ENCODE results near the gene PLEKHF1. TPM values are rescaled to one million over a fixed set of nuclear protein-coding genes. Genes with fewer than 3 reads are reported as not detected.

PLEKHF1 gene
- polyA plus RNA-seq, 3 donors = 0.11 to 0.29 (median 0.26) TPM

- intact Hi-C loops (cut with micrococcal nuclease) = no loop called here
- H3K4me1 ChIP-seq (ENCODE audit: control insufficient read depth in 1 of 2, insufficient read depth in 2 of 2, low read length in 2 of 2) = no peaks in the 10 kb centered on the region
- peaks cover 0 to 2% (median 0%) of the 10 kb centered on the region in 7 donors for H3K9me3 Mint-ChIP-seq
- no peak overlapping the region for H3K4me2 ChIP-seq (replicated peaks; ENCODE audit: extremely low read depth, low read length, poor library complexity, severe bottlenecking)
- no peak overlapping the region for H3K4me3 Mint-ChIP-seq
- H3K4me1 Mint-ChIP-seq = no peaks in the 10 kb centered on the region
- no peak for DNase-seq
- H3K36me3 ChIP-seq (replicated peaks in 1 of 2; ENCODE audit: control insufficient read depth in 1 of 2, insufficient read depth in 2 of 2, low read length in 2 of 2) = no peaks in the 10 kb centered on the region
- WGBS (ENCODE audit: insufficient coverage) = 97% methylated on average over 6 of the region's 6 CpGs
- no peaks in the 10 kb centered on the region for H3K79me2 ChIP-seq (ENCODE audit: insufficient read depth, low read length)
- H3K27ac Mint-ChIP-seq = no peak overlapping the region
- no peaks in the 10 kb centered on the region for H3K27me3 ChIP-seq (ENCODE audit: control insufficient read depth in 2 of 2, insufficient read depth in 2 of 2, low read length in 2 of 2)
- no peak overlapping the region for H2AFZ ChIP-seq (ENCODE audit: insufficient read depth, low read depth, low read length, poor library complexity, severe bottlenecking)
- H3K9ac ChIP-seq (ENCODE audit: insufficient read depth, low read length, poor library complexity, severe bottlenecking) = no peak overlapping the region
- peaks cover 2 to 3% (median 2%) of the 10 kb centered on the region in 3 donors for H3K27me3 Mint-ChIP-seq (ENCODE audit: low read depth in 3 of 3)
- TF ChIP-seq, protein P1, sequence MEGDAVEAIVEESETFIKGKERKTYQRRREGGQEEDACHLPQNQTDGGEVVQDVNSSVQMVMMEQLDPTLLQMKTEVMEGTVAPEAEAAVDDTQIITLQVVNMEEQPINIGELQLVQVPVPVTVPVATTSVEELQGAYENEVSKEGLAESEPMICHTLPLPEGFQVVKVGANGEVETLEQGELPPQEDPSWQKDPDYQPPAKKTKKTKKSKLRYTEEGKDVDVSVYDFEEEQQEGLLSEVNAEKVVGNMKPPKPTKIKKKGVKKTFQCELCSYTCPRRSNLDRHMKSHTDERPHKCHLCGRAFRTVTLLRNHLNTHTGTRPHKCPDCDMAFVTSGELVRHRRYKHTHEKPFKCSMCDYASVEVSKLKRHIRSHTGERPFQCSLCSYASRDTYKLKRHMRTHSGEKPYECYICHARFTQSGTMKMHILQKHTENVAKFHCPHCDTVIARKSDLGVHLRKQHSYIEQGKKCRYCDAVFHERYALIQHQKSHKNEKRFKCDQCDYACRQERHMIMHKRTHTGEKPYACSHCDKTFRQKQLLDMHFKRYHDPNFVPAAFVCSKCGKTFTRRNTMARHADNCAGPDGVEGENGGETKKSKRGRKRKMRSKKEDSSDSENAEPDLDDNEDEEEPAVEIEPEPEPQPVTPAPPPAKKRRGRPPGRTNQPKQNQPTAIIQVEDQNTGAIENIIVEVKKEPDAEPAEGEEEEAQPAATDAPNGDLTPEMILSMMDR (IDR thresholded peaks at IDR 0.05) = no peak
- H3K27ac ChIP-seq (ENCODE audit: low read depth in 1 of 2, low read length in 2 of 2) = no peak overlapping the region
- no peak overlapping the region for H3K4me3 ChIP-seq (replicated peaks in 1 of 3; ENCODE audit: low read depth in 2 of 3, low read length in 3 of 3)
- no peaks in the 10 kb centered on the region for H4K20me1 ChIP-seq (ENCODE audit: insufficient read depth, low read length)
- H3K36me3 Mint-ChIP-seq = no peaks in the 10 kb centered on the region
- H3K9me3 ChIP-seq (replicated peaks in 1 of 2; ENCODE audit: control insufficient read depth in 1 of 2, insufficient read depth in 1 of 2, low read length in 2 of 2) = no peaks in the 10 kb centered on the region
Measured at GRCh38 chr19:29635963-29636362, 29.3 kb upstream of the PLEKHF1 start.

GRCh38 chr19:29636553-29637360 lies 28.5 kb upstream of the PLEKHF1 start:
- H3K4me3 ChIP-seq (replicated peaks in 1 of 3; ENCODE audit: low read depth in 2 of 3, low read length in 3 of 3) = no peak overlapping the region
- no peaks in the 10 kb centered on the region for H3K27me3 ChIP-seq (ENCODE audit: control insufficient read depth in 2 of 2, insufficient read depth in 2 of 2, low read length in 2 of 2)
- H3K27me3 Mint-ChIP-seq (ENCODE audit: low read depth in 3 of 3) = peaks cover 2 to 3% (median 2%) of the 10 kb centered on the region in 3 donors
- WGBS (ENCODE audit: insufficient coverage) = 100% methylated on average over 1 of the region's 12 CpGs
- H3K27ac Mint-ChIP-seq = no peak overlapping the region
- no peaks in the 10 kb centered on the region for H4K20me1 ChIP-seq (ENCODE audit: insufficient read depth, low read length)
- no peaks in the 10 kb centered on the region for H3K36me3 Mint-ChIP-seq
- H2AFZ ChIP-seq (ENCODE audit: insufficient read depth, low read depth, low read length, poor library complexity, severe bottlenecking) = no peak overlapping the region
- DNase-seq = no peak
- H3K4me1 Mint-ChIP-seq = peaks cover 2% of the 10 kb centered on the region
- H3K79me2 ChIP-seq (ENCODE audit: insufficient read depth, low read length) = no peaks in the 10 kb centered on the region
- H3K4me2 ChIP-seq (replicated peaks; ENCODE audit: extremely low read depth, low read length, poor library complexity, severe bottlenecking) = no peak overlapping the region
- no peaks in the 10 kb centered on the region for H3K36me3 ChIP-seq (replicated peaks in 1 of 2; ENCODE audit: control insufficient read depth in 1 of 2, insufficient read depth in 2 of 2, low read length in 2 of 2)
- H3K9ac ChIP-seq (ENCODE audit: insufficient read depth, low read length, poor library complexity, severe bottlenecking) = no peak overlapping the region
- H3K4me3 Mint-ChIP-seq = no peak overlapping the region
- TF ChIP-seq, protein P1 (IDR thresholded peaks at IDR 0.05) = no peak
- H3K4me1 ChIP-seq (ENCODE audit: control insufficient read depth in 1 of 2, insufficient read depth in 2 of 2, low read length in 2 of 2) = no peaks in the 10 kb centered on the region
- no peak overlapping the region for H3K27ac ChIP-seq (ENCODE audit: low read depth in 1 of 2, low read length in 2 of 2)
- intact Hi-C loops (cut with micrococcal nuclease) = no loop called here
- H3K9me3 ChIP-seq (replicated peaks in 1 of 2; ENCODE audit: control insufficient read depth in 1 of 2, insufficient read depth in 1 of 2, low read length in 2 of 2) = no peaks in the 10 kb centered on the region
- H3K9me3 Mint-ChIP-seq = peaks cover 0 to 2% (median 0%) of the 10 kb centered on the region in 7 donors
